CD4-positive, CD25-positive, alpha-beta regulatory T cell (primary cell): ENCODE measurements around the gene SLC1A3. TPM values are rescaled to one million over a fixed set of nuclear protein-coding genes. Genes with fewer than 3 reads are reported as not detected.

Experiments
- ATAC-seq, 2 donors: fragments of 150-1000 bp; cut with Tn5 transposase; one replicate each; pipeline ENCODE4 v1.10.0; 2021; ENCODE audit warnings: low read depth in 2 of 2, moderate number of reproducible peaks in 2 of 2, moderate library complexity in 1 of 2
- DNase-seq, 3 donors: peaks; one replicate each; pipeline versions ENCODE4 v3.0.0 to v3.0.0-alpha.2; 2012 to 2022; ENCODE audit warnings: mixed read lengths in 1 of 3
- H3K27ac ChIP-seq: one replicate; pipeline ENCODE4 v1.7.0; 2013; ENCODE audit warnings: mild to moderate bottlenecking, low read length; ENCODE audit not compliant: insufficient read depth, poor library complexity, severe bottlenecking
- H3K27me3 ChIP-seq: one replicate; pipeline ENCODE4 v1.7.0; 2013; ENCODE audit warnings: low read length; ENCODE audit not compliant: control insufficient read depth, insufficient read depth
- H3K36me3 ChIP-seq: one replicate; pipeline ENCODE4 v1.7.0; 2013; ENCODE audit warnings: mild to moderate bottlenecking, low read length, moderate library complexity; ENCODE audit not compliant: control insufficient read depth, insufficient read depth
- H3K4me1 ChIP-seq: 2 replicates; pipeline ENCODE4 v1.7.0; 2013; ENCODE audit warnings: mild to moderate bottlenecking, low read length; ENCODE audit not compliant: insufficient read depth, control insufficient read depth, poor library complexity, severe bottlenecking
- H3K4me3 ChIP-seq: one replicate; pipeline ENCODE4 v1.7.0; 2013; ENCODE audit warnings: low read depth, mild to moderate bottlenecking, low read length, moderate library complexity
- H3K9me3 ChIP-seq, 2 experiments: 1 replicate in 1 of 2; 2 replicates in 1 of 2; pipeline ENCODE4 v1.7.0; 2013; ENCODE audit warnings: low read length in 2 of 2, mild to moderate bottlenecking in 1 of 2, moderate library complexity in 1 of 2; ENCODE audit not compliant: control insufficient read depth in 2 of 2
- H3K27ac Mint-ChIP-seq, 3 donors: one replicate each; pipeline ENCODE4 v1.8.0; 2020 to 2022; ENCODE audit warnings: mild to moderate bottlenecking in 3 of 3, mixed read lengths in 3 of 3, moderate library complexity in 2 of 3
- H3K27me3 Mint-ChIP-seq: one replicate; pipeline ENCODE4 v1.8.0; 2022; ENCODE audit warnings: mild to moderate bottlenecking, mixed read lengths
- H3K36me3 Mint-ChIP-seq: one replicate; pipeline ENCODE4 v1.8.0; 2020; ENCODE audit warnings: mixed read lengths
- H3K4me1 Mint-ChIP-seq, 4 donors: one replicate each; pipeline ENCODE4 v1.8.0; 2020 to 2022; ENCODE audit warnings: mixed read lengths in 4 of 4, mild to moderate bottlenecking in 1 of 4
- H3K4me3 Mint-ChIP-seq, 4 donors: one replicate each; pipeline ENCODE4 v1.8.0; 2020 to 2022; ENCODE audit warnings: mild to moderate bottlenecking in 4 of 4, mixed read lengths in 4 of 4, moderate library complexity in 3 of 4
- H3K9me3 Mint-ChIP-seq, 7 donors: one replicate each; pipeline ENCODE4 v1.8.0; 2020 to 2022; ENCODE audit warnings: mixed read lengths in 7 of 7, mild to moderate bottlenecking in 3 of 7, moderate library complexity in 2 of 7
- polyA plus RNA-seq, 4 donors: library from polyadenylated mRNA; unstranded; fragments of 300-500 nt; fragmentation: Illumina TruSeq; gene quantifications; one replicate each; pipeline ENCODE4 v1.2.3, GENCODE V29; 2021
- total RNA-seq: library from RNA; stranded (reverse); gene quantifications from one replicate; pipeline ENCODE4 v1.2.3, GENCODE V29; 2022

The SLC1A3 gene
- total and polyA plus RNA-seq, 5 donors from 2014 or later: not detected

DNA sequence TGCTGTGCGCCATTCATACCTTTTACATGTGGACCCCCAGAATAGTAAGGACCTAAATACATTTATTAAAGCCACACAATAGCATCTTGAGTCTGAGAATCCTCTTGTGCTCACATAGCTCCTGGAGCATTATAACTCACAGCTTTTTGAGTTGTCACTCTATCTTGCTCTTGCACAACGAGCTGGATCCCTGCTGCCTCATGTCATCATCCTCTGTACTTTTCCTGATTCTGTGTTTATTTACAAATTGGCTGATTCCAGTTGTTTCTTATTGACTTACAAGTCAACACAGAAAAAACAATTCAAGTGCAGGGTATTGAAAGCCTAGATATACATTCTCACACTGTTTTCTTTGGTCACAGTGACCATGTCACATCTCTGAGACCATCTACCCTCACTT, 112.9 kb downstream of the SLC1A3 start:
- H3K27ac Mint-ChIP-seq: no peak overlapping the region
- ATAC-seq: no peak
- no peak for DNase-seq
- H3K9me3 ChIP-seq: no peaks in the 10 kb centered on the region
- no peaks in the 10 kb centered on the region for H3K36me3 Mint-ChIP-seq
- H3K4me3 Mint-ChIP-seq: no peak overlapping the region
- H3K27ac ChIP-seq: no peak overlapping the region
- H3K27me3 ChIP-seq: peaks cover 2% of the 10 kb centered on the region
- H3K4me1 ChIP-seq: no peaks in the 10 kb centered on the region
- no peak overlapping the region for H3K4me3 ChIP-seq
- peaks cover 0 to 4% (median 0%) of the 10 kb centered on the region in 7 donors for H3K9me3 Mint-ChIP-seq
- peaks cover 15% of the 10 kb centered on the region for H3K27me3 Mint-ChIP-seq
- H3K36me3 ChIP-seq: no peaks in the 10 kb centered on the region
- peaks cover 12 to 25% (median 18%) of the 10 kb centered on the region in 4 donors for H3K4me1 Mint-ChIP-seq

DNA sequence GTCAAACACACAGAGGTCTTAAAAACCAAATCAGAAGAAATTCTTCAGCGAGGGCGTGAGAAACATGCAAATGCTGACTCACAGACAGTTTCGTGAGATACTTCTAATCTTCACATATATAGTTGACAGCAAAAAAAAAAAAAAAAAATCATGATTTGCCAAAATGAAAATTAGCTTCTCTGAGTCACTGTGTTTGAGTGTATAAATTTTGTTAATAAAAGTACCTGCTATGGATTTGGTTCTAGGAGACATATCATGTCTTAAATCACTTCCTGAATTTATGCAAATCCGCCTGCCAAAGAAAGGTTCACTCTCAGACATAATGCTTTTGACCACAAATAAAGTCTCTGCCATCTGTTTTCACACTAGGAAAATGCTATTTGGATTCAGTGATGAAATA, 114.3 kb downstream of the SLC1A3 start:
- Mint-ChIP-seq H3K27me3 (peaks cover 15% of the 10 kb centered on the region), H3K36me3 (no peaks in the 10 kb centered on the region), H3K4me3 (no peak overlapping the region), H3K9me3 (peaks cover 0 to 4% (median 0%) of the 10 kb centered on the region in 7 donors), H3K4me1 (peaks cover 12 to 35% (median 21%) of the 10 kb centered on the region in 4 donors), H3K27ac (no peak overlapping the region)
- DNase-seq (no peak), ATAC-seq (no peak)
- H3K4me3 ChIP-seq: no peak overlapping the region
- H3K4me1 ChIP-seq: no peaks in the 10 kb centered on the region
- H3K27ac ChIP-seq: no peak overlapping the region
- peaks cover 2% of the 10 kb centered on the region for H3K27me3 ChIP-seq
- H3K9me3 ChIP-seq: no peaks in the 10 kb centered on the region
- no peaks in the 10 kb centered on the region for H3K36me3 ChIP-seq

DNA sequence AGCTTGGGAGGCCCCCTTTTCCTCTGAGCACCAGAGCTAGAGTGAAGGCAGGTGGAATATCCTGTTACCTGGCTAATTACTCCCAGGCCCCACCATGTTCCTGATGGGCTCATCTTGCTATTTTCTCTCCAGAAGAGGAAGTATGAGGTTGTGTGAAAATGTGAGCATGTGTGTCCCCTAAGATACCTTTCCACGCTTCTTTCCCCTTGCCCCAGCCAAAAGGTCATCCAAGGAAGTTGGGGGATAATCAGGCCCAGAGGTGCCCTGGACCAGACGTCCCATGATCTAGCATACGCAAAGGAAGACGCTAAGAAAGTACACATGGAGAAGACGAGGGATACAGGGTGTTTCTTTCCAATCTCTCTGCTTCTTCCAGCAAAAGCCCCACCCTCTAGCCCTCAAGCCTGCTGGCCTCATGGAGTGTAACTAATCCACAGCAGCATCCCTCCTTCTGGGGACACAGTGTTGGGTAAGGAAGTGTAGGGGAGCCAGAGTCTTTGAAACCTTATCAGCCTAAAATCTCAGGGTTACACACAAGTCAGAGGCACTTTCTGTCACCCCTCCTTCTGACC, 115.3 kb downstream of the SLC1A3 start:
- Mint-ChIP-seq H3K27me3 (peaks cover 15% of the 10 kb centered on the region), H3K27ac (no peak overlapping the region), H3K4me3 (peak overlapping the region in 1 of 4 donors; percentile 1), H3K36me3 (no peaks in the 10 kb centered on the region), H3K9me3 (peaks cover 0 to 4% (median 0%) of the 10 kb centered on the region in 7 donors), H3K4me1 (peaks cover 12 to 35% (median 21%) of the 10 kb centered on the region in 4 donors)
- Histone ChIP-seq H3K27me3 (peaks cover 2% of the 10 kb centered on the region), H3K9me3 (no peaks in the 10 kb centered on the region), H3K36me3 (no peaks in the 10 kb centered on the region), H3K4me1 (no peaks in the 10 kb centered on the region), H3K4me3 (no peak overlapping the region), H3K27ac (no peak overlapping the region)
- no peak for DNase-seq
- no peak for ATAC-seq

DNA sequence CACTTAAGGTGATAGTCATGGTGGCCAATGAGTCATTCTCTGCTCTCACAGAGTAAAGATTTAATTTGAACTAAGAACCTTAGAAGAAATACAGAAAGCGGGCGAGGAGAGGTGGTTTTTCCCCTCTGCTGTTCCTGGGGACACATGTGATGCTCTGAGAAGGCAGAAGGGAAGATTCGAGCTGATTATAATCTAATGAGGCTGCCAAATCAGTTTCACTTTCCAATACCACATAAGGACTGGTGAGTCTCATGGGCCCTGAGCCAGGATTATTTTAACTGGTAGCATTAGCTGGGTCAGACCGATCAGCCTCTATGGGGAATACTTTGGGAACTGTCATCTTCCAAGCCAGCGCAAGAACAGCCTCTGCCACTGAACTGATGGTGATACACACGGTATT, 116.5 kb downstream of the SLC1A3 start:
- Mint-ChIP-seq H3K4me1 (peaks cover 12 to 35% (median 21%) of the 10 kb centered on the region in 4 donors), H3K27ac (peak overlapping the region in 2 of 3 donors; percentile 10 to 87), H3K27me3 (peaks cover 21% of the 10 kb centered on the region), H3K36me3 (no peaks in the 10 kb centered on the region), H3K9me3 (peaks cover 0 to 6% (median 0%) of the 10 kb centered on the region in 7 donors), H3K4me3 (peak overlapping the region in 3 of 4 donors; percentile 25 to 66 (median 31))
- DNase-seq (peak in 1 of 3 donors; percentile 26), ATAC-seq (peak in 1 of 2 donors; percentile 17)
- no peaks in the 10 kb centered on the region for H3K9me3 ChIP-seq
- H3K36me3 ChIP-seq: no peaks in the 10 kb centered on the region
- peaks cover 2% of the 10 kb centered on the region for H3K27me3 ChIP-seq
- H3K4me3 ChIP-seq: peak overlapping the region; percentile 54
- no peak overlapping the region for H3K27ac ChIP-seq
- no peaks in the 10 kb centered on the region for H3K4me1 ChIP-seq

DNA sequence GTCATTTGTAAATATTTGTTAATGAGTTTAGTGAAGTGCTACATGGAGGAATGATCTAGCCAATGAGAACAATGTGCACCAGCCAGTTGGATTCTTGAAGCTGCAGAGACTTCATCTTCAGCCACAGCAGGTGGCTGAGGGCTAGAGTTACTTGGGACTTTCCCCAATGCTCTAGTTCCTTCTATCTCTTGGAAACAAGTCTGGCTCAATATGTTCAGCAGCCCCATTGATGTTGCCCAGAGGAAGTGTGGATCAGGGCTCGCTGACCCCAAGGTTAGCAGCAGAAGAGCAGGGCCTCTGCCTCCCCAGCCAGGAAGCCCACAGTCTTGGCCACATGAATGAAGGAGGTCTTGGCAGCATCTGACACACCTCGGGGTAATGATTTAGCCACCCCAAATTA, 117.5 kb downstream of the SLC1A3 start:
- H3K27me3 Mint-ChIP-seq: peaks cover 20% of the 10 kb centered on the region
- Histone ChIP-seq H3K27ac (no peak overlapping the region), H3K4me3 (peak overlapping the region; percentile 72), H3K9me3 (no peaks in the 10 kb centered on the region), H3K36me3 (no peaks in the 10 kb centered on the region), H3K4me1 (no peaks in the 10 kb centered on the region), H3K27me3 (peaks cover 2% of the 10 kb centered on the region)
- peaks cover 12 to 35% (median 23%) of the 10 kb centered on the region in 4 donors for H3K4me1 Mint-ChIP-seq
- no peaks in the 10 kb centered on the region for H3K36me3 Mint-ChIP-seq
- H3K9me3 Mint-ChIP-seq: peaks cover 0 to 6% (median 0%) of the 10 kb centered on the region in 7 donors
- peak overlapping the region; percentile 72 to 89 (median 79) for H3K4me3 Mint-ChIP-seq
- DNase-seq: no peak
- no peak for ATAC-seq
- H3K27ac Mint-ChIP-seq: peak overlapping the region; percentile 19 to 81 (median 62)

DNA sequence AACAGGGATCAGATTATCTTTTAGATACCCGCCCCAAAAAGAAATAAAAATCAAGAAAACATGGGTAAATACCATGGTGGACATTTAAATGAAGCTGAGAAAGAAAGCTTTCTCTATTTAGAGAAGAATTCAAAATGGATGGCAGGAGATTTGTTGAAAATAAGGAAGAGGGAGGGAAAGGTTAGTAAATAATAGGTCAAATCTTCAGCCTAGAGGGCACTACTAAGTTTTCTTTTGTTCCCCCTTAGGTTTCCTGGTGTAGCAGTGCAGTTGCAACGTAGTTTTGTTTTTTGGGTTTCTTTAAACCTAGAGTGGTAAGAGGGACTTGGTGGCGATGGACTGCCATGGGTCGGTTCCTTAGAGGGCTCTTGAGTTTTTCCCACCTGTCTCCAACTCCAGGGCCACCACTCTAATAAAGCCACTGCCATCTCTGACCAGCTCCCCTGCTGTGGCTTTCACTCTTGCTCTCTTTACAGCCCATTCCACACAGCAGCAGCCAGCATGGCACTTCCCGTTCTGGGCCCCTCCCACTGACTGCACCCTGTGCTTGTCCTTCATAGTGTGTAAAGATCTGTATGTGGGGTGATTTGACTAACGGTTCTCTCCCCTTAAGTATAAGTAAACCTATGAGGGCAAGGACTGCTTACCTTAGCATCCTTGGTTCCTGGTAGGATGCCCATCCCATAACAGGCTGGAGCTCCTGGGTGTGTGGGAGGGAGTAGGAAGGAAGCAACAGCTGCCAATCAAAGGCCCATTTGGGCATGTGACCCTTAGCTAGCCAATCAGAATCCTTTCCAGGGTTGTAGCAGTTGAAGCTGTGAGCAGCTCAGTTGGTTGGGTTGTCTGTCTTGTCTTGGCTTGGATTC, 118.3 kb downstream of the SLC1A3 start:
- H3K27ac Mint-ChIP-seq: peak overlapping the region; percentile 19 to 81 (median 62)
- Histone ChIP-seq H3K36me3 (no peaks in the 10 kb centered on the region), H3K4me3 (peak overlapping the region; percentile 72), H3K27ac (no peak overlapping the region), H3K9me3 (no peaks in the 10 kb centered on the region), H3K4me1 (no peaks in the 10 kb centered on the region), H3K27me3 (no peaks in the 10 kb centered on the region)
- H3K9me3 Mint-ChIP-seq: peaks cover 0 to 4% (median 0%) of the 10 kb centered on the region in 7 donors
- H3K36me3 Mint-ChIP-seq: no peaks in the 10 kb centered on the region
- H3K4me1 Mint-ChIP-seq: peaks cover 12 to 36% (median 22%) of the 10 kb centered on the region in 4 donors
- ATAC-seq (peak; percentile 67 to 68), DNase-seq (peak; percentile 10 to 60 (median 41))
- peak overlapping the region; percentile 72 to 89 (median 79) for H3K4me3 Mint-ChIP-seq
- H3K27me3 Mint-ChIP-seq: peaks cover 25% of the 10 kb centered on the region

DNA sequence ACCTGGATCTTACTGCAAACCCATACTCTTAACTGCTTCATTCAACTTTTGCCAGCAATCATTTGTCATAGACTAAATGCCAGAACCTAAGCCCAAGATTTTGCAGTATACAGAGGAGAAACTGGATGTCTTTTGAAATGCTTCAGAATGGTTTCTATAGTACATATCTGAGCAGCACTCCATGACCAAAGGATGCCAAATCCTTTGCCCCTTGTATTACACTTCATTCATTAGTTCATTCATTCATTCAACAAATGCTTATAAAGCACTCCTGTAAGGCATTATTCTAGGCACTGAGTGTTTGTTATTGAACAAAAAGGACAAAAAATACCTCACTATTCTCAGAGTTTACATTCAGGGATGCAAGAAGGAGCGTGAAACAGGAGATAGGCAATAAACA, 119.9 kb downstream of the SLC1A3 start:
- Histone ChIP-seq H3K36me3 (no peaks in the 10 kb centered on the region), H3K27ac (no peak overlapping the region), H3K4me1 (no peaks in the 10 kb centered on the region), H3K4me3 (no peak overlapping the region), H3K27me3 (no peaks in the 10 kb centered on the region), H3K9me3 (no peaks in the 10 kb centered on the region)
- DNase-seq (no peak), ATAC-seq (no peak)
- H3K9me3 Mint-ChIP-seq: peaks cover 0 to 2% (median 0%) of the 10 kb centered on the region in 7 donors
- peaks cover 19% of the 10 kb centered on the region for H3K27me3 Mint-ChIP-seq
- no peak overlapping the region for H3K27ac Mint-ChIP-seq
- H3K4me1 Mint-ChIP-seq: peaks cover 12 to 36% (median 21%) of the 10 kb centered on the region in 4 donors
- no peaks in the 10 kb centered on the region for H3K36me3 Mint-ChIP-seq
- H3K4me3 Mint-ChIP-seq: no peak overlapping the region
